HG03558 (cell line): Measurements from ENCODE around the gene FMNL2.
"Not testable (repeated sequence)": the region's sequence is repeated elsewhere in the genome, so short reads cannot be mapped to it uniquely, and the experiment has no call there.

Experiments
- ATAC-seq: cut with Tn5 transposase; IDR thresholded peaks from one replicate; pipeline ENCODE4 v1.9.1; 2021; ENCODE audit warnings: moderate number of reproducible peaks; ENCODE audit not compliant: unreplicated experiment; ENCODE audit errors: extremely low read depth

FMNL2 gene

DNA sequence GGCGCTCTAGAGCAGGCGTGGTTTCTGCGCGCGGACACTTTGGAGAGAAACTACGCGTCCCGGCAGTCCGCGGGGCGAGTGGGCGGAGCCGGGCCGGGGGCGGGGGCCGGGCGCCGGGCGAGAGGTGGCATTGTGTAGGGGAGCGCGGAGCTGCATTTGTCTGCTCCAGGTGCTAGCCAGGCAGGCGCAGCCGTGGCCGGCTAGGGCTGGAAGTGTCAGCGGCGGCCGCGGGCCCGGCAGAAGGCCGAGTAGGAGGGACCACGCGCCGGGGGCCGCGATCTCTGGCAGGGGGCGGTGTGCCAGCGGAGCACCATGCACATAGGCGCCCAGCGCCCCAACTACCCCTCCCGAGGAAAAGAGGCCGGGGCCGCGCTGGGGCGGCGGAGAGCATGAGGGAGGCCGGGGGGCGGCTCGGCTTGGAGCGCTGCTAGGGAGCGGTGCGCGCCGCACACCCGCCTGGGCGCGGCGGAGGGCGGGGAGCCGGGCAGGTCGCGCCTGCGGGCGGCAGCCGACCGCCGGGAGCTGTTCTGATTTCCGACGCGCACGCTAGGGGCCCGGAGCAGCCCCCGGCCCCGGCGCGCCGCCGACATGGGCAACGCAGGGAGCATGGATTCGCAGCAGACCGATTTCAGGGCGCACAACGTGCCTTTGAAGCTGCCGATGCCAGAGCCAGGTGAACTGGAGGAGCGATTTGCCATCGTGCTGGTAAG, at the start of gene FMNL2:
TSS of gene FMNL2 (plus strand) at position 159 of the 710 bp plus-strand sequence.
- ATAC-seq: peak; percentile 83

DNA sequence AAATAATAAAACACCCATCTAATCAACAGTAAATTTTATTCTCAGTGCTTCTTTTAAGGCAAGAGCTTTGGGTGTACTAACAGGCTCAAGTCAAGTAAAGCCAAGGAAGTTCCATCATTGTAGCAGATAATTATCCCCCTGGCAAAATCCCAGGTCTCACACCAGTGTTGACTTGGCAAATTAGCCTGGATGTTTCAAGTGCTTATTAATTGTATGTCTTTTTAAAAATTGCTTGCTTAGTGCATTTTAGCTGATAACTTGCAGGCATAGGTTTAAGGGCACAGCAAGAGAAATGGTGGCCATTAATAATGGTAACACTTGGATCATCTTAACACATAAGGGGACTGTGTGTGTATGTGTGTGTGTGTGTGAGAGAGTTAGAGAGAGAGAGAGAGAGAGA, 42.0 kb upstream of the FMNL2 start:
- no peak for ATAC-seq

DNA sequence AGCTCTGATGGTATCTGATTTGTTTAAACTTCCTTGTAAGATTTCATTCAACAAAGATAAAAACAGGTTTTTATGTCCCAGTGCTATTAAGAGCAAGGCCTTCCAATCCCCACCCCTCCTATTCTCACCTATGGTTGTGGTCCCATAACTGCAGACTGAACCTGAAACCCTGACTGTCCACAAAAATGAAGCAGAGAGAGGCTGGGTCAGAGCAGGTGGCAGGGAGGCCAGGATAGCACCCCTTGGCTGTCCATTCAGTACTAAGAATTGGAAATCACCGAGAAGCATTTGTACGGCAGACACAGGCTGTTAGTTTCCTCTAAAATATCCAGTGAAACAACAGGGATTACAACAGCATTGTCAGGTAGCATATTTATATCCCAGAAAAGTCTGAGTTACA, 37.3 kb upstream of the FMNL2 start:
- ATAC-seq: no peak

DNA sequence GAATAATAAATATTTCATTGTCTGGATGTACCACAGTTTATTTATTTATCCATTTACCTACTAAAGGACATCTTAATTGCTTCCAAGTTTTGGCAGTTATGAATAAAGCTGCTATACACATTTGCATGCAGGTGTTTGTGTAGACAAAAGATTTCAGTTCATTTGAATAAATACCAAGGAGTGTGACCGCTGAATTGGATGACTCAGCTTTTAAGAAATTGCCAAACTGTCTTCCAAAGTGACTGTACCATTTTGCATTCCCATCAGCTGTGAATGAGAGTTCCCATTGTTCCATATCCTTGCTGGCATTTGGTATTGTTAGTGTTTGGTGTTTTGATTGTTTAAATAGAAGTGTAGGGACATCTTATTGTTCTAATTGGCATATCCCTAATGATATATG, 36.2 kb upstream of the FMNL2 start:
- ATAC-seq: no peak

DNA sequence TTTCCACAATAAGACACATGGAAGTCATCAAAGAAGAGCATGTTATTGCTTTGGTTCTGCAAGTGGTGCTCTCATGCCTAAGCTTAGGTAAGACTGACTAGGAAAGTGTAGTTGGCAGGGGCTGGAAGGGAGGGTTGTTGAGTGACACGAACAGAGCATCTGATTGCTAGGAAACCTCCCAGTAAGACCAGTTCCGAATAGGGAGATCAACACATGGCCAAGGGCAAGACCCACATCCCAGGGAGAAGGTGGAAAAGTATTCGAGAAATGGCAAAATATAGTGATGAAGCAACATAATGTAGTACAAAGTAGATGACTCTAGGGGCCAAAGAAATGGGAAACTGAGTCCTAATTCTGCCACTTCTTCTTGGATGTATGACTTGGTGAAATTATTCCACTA, 33.8 kb upstream of the FMNL2 start:
- ATAC-seq: no peak

DNA sequence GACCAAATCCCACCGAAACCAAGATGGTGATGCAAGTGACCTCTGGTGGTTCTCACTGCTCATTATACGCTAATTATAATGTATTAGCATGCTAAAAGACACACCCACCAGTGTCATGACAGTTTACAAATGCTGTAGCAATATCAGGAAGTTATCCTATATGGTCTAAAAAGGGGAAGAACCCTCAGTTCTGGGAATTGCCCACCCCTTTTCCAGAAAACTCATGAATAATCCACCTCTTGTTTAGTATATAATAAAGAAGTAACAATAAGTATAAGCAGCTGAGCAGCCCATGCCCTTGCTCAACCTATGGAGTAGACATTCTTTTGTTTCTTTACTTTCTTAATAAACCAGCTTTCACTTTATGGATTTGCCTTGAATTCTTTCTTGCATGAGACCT, 31.0 kb upstream of the FMNL2 start:
- no peak for ATAC-seq

DNA sequence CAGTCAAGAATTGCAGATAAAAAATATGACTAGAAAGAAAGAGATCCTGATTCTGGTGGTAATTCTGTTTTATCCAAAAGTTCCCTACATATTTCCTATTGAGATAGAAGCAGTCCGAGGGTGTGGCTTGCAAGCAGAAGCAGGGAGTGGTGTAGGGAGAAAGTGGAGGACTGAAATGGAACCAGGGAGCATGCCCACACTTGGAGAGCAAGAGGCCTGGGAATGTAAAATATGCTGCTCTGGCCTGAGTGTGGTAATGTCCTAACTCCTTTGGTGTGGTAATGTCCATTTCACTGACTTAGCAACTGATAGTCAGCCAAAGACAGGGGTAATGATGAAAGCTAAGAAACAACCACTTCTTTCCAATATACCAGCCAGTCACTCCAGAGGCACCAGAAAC, 30.1 kb upstream of the FMNL2 start:
- no peak for ATAC-seq

DNA sequence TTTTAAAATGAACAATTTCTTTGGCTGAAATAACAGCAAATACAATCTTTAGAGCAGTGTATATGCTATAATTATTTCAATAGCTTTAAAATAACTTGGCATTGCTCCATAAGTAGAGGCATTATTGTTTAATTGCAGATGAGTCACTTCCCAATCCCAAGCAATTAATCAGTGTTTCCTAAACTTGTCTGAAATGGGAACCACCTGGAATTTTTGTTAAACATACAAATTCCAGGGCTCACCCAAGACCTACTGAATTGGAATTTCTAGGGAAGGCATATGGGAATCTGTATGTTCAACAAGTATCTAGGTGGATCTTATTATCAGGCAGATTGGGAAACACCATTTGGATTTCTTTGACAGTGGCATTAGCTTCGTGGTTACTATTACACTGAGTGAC, 27.1 kb upstream of the FMNL2 start:
- ATAC-seq: no peak

DNA sequence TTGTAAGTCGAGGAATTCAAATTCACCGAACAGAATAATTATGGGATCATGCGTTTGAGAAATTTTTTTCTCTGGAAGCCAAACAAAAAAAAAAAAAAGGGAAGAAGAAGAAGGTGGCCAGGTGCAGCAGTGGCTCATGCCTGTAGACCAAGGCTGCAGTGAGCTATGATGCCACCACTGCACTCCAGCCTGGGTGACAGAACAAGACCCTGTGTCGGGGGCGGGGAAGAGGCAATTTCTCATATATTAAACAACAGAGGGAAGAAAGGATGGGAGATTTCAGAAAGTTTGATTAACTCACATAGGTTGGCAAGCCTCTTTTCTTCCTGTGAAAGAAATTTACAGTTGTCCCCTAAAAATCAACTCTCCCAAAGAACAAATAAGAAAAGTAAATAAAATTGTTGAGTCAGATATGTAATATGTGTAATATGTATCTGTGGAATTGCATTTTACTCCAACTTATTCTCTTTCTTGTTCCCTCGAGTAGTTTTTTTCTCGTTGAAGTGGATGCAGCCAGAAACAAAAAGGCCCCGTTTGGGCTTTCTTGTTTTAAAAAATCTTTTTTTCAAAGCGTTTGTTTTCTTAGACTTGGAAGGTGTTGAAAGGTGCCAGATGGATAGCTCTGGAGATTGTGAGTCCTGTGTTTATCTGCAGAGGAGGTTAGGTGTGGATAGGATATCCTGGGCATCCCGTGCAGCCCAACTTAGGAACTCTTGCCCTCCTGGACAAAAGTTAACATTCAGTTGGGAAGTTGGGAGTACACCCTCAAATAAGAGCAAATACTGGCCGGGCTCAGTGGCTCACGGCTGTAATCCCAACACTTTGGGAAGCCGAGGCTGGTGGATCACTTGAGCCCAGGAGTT, 25.4 kb upstream of the FMNL2 start:
- no peak for ATAC-seq

DNA sequence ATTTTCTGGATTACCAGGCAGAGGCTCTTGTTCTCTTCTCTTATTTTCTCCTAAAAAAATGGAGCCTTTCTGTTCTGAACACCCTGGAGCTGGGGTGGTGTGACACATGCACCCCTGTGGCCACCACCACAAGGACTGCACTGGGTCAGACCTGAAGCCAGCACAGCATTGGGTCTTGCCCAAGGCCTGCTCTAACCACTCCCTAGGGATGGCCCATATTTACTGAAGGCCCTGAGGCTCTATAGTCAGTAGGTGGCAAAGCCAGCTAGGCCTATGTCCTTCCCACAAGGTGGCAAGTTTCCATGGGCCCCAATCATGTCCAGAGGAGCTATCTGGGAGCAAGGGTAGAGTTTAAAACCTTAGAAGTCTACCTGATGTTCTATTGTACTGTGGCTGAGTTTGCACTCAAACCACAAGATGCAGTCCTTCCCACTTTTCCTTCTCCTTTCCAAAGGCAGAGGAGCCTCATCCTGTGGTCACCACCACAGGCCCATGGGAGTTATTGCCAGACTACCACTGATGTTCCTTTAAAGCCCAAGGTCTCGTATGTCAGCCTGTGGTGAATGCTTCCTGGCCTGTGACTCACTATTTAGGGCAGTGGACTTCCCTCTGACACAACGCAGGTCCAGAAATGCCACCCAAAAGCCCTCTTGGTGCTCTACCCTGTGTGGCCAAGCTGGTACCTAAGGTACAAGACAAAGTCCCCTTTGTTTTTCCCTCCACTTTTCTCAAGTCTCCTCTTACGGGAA, 15.0 kb upstream of the FMNL2 start:
- no peak for ATAC-seq

DNA sequence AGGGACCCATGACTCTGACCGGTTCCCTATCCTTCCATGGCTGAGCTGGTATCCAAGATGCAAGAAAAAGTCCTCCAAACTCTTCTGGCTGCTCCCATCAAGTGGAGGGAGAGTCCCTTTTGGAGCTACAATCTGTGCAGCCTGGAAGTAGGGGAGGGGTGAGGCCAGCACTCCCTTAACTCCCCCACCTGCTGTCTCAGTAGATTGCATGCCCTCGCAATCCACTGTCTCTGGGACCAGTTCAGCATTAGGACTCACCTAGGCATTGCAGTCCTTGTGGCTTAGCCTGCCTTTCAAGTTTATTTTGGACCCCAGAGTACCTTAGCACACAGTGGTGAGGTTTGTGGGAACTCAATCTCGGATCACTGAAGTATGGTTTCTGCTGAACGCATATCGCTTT, 14.2 kb upstream of the FMNL2 start:
- no peak for ATAC-seq

DNA sequence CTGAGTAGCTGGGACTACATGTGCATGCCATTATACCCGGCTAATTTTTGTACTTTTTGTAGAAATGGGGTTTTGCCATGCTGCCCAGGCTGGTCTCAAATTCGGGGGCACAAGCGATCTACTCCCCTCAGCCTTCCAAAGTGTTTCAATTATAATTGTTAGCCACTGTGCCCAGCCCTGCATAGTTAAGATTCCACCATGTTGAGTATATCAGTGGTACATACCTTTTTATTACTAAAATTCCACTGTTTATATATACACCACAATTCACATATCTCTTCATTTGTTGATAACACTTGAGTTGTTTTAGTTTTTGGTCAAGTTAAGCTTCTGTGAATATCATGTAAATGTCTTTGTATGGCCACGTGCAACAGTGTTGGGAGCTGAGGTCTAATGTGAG, 12.8 kb upstream of the FMNL2 start:
- ATAC-seq: no peak

DNA sequence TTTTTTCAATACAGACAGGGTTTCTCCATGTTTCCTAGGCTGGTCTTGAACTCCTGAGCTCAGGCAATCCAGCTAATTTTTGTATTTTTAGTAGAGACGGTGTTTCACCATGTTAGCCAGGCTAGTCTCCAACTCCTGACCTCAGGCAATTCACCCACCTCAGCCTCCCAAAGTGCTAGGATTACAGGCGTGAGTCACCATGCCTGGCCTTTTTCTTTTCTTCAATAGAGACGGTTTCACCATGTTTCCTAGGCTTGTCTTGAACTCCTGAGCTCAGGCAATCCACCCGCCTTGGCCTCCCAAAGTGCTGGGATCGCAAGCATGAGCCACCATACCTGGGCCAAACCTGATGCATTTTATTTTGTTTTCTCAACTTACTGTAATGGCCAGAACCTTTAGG, 9.8 kb upstream of the FMNL2 start:
- ATAC-seq: not testable (repeated sequence)

DNA sequence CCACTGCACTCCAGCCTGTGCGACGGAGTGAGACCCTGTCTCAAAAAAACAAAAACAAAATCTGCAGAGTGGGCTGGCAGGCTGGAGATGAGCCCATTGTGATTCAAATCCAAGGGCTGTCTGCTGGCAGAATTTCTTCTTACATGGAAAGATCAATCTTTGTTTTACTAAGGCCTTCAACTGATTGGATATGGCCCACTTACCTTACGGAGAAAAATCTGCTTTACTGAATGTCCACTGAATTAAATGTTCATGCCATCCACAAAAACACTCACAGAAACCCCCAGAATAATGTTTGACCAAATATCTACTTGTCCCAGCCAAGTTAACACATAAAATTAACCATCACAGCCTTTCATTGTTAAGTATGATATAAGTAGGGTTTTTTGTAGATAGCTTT, 8.3 kb upstream of the FMNL2 start:
- no peak for ATAC-seq

DNA sequence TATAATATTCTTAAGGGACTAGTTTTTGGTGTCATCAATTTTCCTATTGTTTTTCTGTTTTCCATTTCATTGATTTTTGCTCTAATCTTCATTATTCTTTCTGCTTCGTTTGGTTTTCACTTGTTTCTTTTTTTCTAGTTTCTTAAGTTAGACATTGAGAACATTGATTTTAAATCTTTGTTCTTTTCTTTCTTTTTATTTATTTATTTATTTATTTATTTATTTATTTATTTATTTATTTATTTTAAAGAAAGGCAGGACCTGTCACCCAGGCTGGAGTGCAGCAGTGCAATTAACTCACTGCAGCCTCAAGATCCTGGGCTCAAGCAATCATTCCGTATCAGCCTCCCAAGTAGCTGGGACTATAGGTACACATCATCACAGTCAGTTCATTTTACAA, 7.0 kb upstream of the FMNL2 start:
- ATAC-seq: no peak

DNA sequence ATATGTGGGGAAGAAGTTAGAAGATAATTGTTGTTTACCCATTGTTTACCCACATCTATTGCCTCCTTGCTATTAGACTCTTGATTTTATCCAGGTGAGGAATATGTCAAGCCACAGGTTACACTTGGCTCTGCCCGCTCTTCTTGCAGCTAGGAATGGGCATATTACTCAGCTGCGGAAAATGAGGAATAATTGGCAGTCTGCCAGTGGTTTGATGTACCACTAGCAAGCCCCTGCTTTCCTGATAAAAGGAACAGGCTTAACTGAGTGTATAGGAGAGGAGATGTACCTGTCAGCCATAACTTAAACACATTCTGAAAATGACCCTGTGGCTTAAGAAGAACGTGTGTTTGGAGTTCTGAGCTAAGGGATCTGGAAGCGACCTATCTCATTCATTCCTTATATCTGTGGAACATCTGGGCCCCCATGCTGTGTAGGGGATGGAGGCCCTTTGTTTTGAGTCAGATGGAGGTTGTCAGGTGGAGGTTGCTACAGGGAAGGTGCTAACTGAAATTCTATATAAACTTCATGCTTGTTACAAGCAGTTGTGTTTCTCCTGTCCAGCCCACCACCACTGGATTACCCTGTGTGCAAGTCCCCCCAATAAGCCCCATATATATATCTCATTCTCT, 4.6 kb upstream of the FMNL2 start:
- no peak for ATAC-seq

DNA sequence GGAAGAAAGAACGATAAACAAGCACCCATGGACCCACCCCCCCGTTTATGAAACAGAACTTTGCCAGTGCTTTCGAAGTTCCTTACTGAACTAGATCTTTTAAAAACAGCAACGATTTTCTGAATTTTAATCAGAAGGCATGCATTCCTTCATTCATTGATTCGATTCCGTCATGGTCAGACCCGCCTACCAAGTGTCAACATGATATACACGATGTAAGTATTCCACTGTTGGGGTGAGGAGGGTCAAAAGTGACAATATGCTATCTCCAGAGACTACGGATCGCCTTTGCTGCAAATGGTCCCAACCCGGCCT, 316 bp upstream of the FMNL2 start:
- ATAC-seq: no peak

DNA sequence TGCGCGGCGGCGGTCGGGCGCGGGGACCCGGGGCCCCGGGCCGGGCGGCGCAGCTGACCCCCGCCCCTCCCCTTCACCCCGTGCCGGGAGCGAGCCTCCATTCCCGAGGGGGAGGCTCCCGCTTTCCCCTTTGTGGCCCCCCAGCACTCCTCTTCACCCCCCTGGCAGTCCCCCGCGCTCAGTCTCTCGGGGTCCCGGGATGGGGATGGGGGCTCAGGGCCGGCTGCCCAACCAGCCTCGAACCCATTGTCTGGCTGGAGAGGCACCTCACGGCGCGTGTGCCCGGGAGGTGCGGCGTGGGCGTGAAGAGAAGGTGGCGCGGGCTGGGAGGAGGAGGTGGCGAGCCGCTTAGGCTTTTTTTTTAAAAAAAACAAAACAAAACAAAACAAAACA, 748 bp downstream of the FMNL2 start:
- ATAC-seq: no peak

DNA sequence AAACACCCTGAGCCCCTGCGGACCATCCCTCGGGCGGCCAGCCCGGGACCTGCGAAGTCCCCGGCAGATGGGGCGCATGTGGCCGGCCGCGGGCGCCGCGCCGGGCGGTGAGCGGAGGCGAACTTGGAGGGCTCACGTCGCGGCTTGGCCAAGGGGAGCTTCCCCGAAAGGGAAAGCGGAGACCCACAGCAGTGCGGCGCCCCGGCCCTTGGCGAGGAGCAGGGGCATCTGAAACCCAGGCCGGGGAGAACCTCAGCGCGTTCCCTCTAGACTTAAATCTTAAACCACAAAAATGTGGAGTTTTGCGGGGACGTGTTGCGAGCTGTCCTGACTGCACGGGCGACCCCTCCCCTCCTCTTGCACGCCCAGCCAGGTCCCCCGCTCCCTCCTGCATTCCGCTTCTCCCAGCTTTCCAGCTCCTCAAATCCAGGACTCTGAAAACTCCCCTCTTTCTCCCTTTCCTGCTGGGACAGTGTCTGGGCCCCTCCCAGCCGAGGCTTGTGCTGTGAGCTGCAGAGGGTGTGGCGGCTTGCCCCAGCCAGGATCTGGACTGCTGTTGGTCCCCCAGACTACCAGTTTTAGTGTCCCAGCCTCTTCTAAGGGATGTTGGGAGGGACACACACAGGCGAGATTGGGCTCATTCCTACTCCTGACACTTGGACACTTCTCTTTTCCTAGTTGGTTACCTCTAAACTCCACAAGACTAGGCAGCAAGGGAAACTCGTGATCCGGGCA, 1.3 kb downstream of the FMNL2 start:
- ATAC-seq: no peak

DNA sequence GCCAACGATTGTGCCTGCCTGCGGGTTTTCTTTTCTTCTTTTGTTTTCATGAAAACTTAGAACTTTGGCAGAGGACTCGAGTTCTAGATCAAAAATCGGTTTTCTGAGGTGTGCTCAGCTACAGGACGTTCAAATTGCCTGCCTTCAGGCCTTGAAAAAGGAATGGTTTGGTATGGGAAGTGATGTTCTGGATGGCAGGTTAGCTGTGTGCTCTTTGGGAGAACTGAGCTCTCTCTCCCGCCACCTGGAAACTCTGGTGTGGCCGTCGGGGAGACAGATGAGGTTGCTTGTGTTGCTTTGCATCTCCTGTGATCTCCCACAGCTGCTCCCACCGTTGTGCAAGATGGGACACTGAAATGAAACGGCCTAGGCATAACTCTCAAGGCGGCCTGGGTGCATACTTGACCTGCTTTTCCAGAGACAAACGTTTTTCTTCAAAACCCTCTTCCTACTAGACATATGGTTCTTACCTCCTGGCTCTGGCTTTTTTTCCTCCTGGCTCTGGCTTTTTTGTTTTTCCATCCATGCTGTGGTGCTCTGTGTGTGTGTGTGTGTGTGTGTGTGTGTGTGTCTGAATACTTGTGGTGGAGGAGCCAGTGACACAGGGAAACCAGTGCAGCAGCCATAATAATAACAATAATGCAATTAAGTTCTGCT, 2.0 kb downstream of the FMNL2 start:
- no peak for ATAC-seq
